Stimulated activated CD4-positive, alpha-beta T cell treated with anti-CD3 and anti-CD28 coated beads, TNF-alpha, amount 100 ng/mL, for 48 hours (primary cell): ENCODE results near the gene TUBA8.
"Not testable (repeated sequence)": the region's sequence is repeated elsewhere in the genome, so short reads cannot be mapped to it uniquely, and the experiment has no call there.

Experiments used
- DNase-seq, 3 donors: peaks; one replicate each; pipeline ENCODE4 v3.0.0-alpha.2; 2020; ENCODE audit warnings: low read depth in 3 of 3

Gene TUBA8

DNA sequence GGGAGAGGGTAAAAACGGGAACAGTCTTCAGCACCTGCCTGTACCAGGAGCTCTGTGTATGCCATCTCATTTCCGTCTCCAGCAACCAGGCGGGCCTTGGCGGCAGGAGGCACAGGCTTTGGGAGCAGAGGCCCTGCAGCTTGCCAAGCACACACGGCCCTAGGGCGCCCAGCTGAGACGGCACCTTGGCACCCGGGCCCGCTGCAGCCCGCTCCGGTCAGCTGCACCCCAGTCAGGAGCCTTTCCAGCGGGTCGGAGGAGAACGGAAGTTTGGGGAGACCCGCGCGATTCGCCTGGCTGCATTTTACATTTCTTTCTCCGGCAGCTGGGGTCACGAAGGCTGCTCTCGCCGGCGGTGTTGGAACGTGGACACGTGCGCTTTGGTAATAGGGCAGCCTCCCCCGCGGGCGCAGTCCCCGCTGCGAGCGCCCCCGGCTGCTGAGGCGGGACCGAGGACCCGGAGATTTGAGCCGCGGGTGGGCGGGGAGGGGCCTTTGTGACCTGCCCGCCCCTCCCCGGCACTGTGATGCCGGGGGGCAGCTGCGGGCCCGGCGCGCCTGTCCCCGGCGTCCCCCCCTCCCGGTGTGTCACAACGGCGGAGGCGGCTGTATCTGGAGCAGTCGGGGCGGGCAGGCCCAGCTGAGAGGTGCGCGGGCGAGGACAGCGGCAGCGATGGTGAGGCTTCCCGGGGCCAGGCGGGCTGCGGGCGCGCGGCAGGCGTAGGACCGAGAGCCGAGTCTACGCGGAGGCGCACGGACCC lies at the start of gene TUBA8:
Gene TUBA8 (plus strand): TSS at position 616 of the 760 bp plus-strand sequence. CDS start 57 bp downstream, at position 673.
- DNase-seq, result no peak

GRCh38 chr22:18062421-18062820 lies 48.2 kb upstream of the TUBA8 start:
- DNase-seq, result no peak

DNA sequence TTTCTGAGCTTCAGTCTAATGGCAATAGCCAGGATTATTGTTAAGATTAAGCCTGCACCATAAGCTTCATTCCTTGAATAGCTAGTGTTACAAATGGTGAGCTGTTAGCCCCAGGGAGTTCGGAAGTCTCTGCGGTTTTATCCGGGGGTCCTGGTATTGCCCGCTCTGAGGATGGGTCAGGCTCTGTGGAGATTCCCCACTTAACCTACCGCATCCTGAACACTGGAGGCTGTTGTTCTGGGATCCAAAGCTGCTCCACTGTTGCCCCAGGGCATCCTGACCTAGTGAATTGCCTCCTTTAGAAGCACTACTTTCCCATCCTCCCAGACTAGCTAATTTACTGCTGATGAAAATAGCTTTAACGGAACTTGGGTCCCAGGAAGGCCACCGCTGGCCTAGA lies 47.3 kb upstream of the TUBA8 start:
- no peak for DNase-seq

DNA sequence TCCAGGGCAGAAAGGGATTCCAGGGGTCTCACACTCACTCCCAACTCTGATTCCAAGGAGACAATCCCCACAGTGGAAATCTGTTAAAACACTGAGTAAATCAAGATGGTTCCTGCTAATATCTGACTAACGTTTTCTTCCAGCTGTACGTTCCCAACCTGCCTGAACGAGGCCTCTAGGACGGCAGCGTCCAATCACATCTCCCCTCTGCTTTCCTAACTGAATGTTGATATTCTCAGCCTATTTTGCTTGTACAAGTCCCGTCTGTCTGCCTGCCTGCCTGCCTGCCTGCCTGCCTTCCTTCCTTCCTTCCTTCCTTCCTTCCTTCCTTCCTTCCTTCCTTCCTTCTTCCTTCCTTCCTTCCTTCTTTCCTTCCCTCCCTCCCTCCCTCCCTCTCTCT lies 46.9 kb upstream of the TUBA8 start:
- DNase-seq, result not testable (repeated sequence)

DNA sequence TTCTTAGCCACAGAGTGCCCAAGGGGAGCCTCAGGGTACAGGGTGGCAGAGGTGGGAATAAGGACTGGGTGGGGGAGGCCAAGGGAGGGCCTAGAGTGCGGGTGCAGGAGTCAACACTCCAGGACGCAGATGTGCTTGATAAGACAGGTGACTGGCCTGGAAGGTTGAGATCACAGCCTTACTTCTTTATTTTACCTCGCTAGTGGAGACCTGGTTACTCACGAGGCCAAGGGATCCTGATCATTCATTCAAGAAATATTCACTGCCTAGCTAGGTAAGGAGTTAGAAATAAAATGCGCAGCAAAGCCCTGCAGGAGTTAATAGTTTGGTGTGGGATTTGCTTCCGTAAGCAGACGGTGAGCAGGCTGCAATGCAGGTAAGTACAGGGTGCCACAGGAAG lies 46.0 kb upstream of the TUBA8 start:
- DNase-seq, result no peak

GRCh38 chr22:18065256-18065655 lies 45.4 kb upstream of the TUBA8 start:
- no peak for DNase-seq

DNA sequence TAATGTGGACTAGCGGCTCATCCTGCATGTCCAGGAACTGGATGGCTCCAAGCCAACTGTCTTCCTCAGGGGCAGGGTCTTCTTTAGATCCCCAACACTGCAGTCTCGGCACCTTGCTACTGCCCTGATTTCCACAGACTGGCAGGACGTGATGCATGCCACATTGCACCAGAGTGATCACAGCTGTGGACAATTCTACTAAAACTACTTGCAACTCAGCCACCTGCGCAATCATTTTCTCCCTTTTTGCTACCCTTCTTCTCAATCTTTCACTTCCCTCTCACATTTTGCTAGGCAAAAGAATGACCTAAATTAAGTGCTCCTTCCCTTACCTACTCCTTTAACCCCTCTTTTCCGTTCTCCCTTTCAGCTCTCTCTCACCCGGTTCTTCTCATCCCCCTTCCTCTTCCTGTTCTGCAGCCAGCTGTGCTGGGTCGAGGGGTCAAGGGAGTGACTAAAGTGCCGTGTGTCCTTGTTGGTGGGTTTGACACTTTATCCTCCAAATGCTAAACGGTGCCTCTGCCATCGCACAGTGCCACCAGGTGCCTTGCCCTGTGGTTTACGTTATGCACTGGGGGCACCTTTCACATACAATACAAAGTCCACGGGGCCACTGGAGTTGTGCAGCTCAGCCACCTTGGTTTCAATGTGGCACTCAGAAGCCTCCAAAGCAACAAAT lies 44.3 kb upstream of the TUBA8 start:
- DNase-seq, result no peak

DNA sequence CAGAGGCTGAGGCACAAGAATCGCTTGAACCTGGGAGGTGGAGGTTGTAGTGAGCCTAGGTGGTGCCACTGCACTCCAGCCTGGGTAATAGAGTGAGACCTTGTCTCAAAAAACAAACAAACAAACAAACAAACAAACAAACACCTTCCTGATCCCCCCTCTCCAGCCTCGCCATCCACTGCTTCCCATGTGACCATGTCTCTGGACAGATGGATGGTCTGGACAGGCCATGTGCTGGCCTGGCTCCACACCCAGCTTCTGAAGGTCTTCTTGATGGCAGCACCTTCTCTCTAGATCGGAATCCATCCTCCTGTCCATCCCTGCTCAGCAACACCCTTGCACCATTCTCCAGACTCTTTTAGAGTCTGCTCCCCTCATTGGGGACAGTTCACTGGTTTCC lies 43.5 kb upstream of the TUBA8 start:
- DNase-seq, result no peak

- no peak for DNase-seq
Observed at GRCh38 chr22:18067548-18068341, 42.9 kb upstream of the TUBA8 start.

DNA sequence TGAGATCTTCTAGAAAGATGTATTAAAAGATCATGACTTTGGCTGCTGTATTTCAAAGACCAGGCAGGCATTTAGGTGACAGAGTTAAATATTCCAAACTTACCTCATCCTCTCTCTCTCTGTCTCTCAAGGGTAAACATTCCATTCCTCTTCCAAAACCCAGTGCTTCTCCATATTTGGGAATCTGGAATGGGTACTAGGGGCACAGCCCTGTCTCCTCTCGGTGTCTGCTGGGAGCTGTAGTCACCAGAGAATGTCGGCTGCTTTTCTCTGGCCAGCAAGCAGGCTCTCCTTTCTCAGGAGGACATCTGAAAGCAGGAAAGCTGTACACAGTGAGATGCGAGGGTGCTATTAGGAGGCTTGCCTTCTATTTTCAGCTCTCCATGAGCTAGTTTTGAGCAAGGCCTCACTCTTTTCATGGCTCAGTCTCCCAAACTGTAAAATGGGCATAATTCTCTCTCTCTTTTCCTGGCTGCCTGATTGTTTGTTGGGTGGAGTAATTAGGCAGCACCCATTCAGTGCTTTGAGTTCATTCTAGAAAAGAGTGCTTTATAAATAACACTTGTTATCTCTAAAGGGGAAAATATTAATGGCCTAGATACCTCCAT lies 42.1 kb upstream of the TUBA8 start:
- no peak for DNase-seq

GRCh38 chr22:18069041-18069440 lies 41.6 kb upstream of the TUBA8 start:
- no peak for DNase-seq

- no peak for DNase-seq
Observed at GRCh38 chr22:18070041-18070440, 40.6 kb upstream of the TUBA8 start.

GRCh38 chr22:18070556-18071306 lies 39.9 kb upstream of the TUBA8 start:
- no peak for DNase-seq

DNA sequence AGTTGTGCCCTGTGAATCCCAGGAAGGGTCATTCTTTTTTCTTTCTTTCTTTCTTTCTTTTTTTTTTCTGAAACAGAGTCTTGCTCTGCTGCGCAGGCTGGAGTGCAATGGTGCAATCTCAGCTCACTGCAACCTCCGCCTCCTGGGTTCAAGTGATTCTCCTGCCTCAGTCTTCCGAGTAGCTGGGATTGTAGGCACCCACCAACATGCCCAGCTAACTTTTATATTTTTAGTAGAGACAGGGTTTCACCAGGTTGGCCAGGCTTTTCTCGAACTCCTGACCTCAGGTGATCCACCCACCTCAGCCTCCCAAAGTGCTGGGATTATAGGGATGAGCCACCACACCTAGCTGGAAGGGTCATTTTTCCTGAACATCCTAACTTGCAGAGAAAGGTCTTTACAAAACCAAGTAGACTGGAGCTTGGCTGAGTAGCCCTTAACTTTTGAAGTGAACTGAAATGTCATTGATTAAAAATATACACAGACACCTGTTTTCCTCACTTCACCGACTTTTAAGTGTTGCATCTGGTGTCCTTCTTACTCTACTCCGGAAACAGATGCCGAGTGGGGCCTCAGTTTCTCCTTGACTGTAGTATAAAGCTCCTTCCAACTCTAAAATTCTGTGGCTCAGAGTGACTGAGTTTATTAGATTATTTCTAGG lies 39.2 kb upstream of the TUBA8 start:
- DNase-seq, result not testable (repeated sequence)

DNA sequence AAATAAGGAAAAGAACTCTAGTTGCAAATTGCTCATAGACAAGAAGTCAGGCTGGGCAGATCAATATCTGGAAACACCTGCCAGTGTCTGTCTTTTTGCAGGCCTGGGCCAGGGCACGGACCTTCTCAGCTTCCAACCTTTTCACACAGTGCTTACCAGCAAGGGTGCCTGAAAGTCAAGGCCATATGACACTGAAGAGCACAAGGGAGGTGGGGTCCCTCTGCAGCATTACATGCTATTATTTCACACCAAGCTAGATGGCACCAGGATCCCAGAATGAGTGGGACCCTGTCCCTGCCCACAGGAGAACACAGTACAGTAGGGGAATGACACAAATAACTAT lies 38.7 kb upstream of the TUBA8 start:
- DNase-seq, result no peak

- DNase-seq, result no peak
Observed at GRCh38 chr22:18073467-18073866, 37.1 kb upstream of the TUBA8 start.

- DNase-seq, result not testable (repeated sequence)
Observed at GRCh38 chr22:18073927-18074326, 36.7 kb upstream of the TUBA8 start.

GRCh38 chr22:18075101-18075719 lies 35.4 kb upstream of the TUBA8 start:
- no peak for DNase-seq

DNA sequence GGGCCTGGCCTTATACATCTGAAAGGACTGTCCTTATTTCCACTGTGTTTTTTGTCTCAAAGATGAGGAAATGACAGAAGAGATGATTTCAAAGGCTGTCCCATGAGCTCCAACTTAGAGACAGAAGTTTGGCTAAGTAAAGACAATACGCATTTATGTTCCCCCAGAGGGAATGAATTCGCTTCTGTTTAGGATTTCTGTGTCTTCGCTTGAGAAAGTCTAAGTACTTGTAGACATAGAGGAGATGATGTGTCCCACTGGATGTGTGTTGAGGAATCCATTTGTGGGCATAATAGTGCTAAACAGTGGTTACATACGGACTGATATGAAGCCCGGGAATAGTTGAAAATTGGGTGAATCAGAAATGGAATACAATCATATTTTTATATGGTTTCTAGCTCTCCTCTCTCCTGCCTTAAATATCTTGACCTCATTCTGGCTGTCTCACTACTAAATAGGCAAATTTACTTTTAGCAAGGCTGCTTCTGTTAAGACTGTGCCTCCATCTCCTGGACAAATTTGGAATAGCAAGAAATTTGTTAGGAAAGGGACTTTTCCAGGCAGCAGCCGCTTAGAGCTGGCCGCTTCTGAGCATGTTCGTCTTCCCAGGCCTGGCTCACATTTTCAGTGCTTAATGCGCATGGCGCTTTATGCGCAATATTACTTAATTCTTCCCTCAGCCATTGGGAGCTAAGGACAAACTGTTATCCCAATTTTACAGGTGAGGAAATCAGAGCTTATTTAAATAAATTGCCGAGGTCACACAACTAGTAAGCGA lies 34.7 kb upstream of the TUBA8 start:
- DNase-seq, result no peak
